Keratinocyte (primary cell): ENCODE results near the gene DCTN3.

Experiments used
- CTCF ChIP-seq, 3 experiments: IDR thresholded peaks in 1 of 3; conservative IDR thresholded peaks in 1 of 3; optimal IDR thresholded peaks in 1 of 3; 2 replicates in 2 of 3; 3 replicates in 1 of 3; pipeline versions ENCODE3 to v1.5.1; 2011; ENCODE audit warnings: low read length in 3 of 3, mild to moderate bottlenecking in 3 of 3, moderate library complexity in 2 of 3, control low read depth in 1 of 3, inconsistent platforms in 1 of 3; ENCODE audit not compliant: insufficient read depth in 2 of 3; ENCODE audit errors: extremely low read depth in 1 of 3
- EZH2 ChIP-seq: IDR thresholded peaks from one replicate; pipeline ENCODE4 v1.6.1; 2012; ENCODE audit warnings: inconsistent platforms, mild to moderate bottlenecking, low read length, moderate library complexity

GRCh38 chr9:34630402-34631154, 10.3 kb upstream of the DCTN3 start:
- no peak for TF ChIP-seq CTCF (optimal IDR thresholded peaks at IDR 0.05 in 1 of 3, IDR thresholded peaks at IDR 0.05 in 1 of 3, conservative IDR thresholded peaks at IDR 0.05 in 1 of 3; ENCODE audit: extremely low read depth in 1 of 3, insufficient read depth in 2 of 3, low read length in 3 of 3)
- TF ChIP-seq EZH2 = no peak
